Measurements from ENCODE around the gene RANBP1.

The RANBP1 gene

GRCh38 chr22:20096574-20097420 lies 19.1 kb upstream of the RANBP1 start:
- no peak overlapping the region for H3K4me3 ChIP-seq (ENCODE audit: low read depth, low read length)
- POLR2A ChIA-PET = interaction anchor here (1.0 kb wide), 1 partner anchor 13 kb away, joined by 4 read pairs; no protein-coding TSS in a partner anchor
- CTCF ChIA-PET = interaction anchor here (1.2 to 2.0 kb wide), 2 partner anchors 10 to 14 kb away, joined by 4 to 5 read pairs; no protein-coding TSS in a partner anchor
- TF ChIP-seq CTCF (IDR thresholded peaks at IDR 0.05; ENCODE audit: insufficient read depth, low read length, missing control alignments) = no peak
- no peak for DNase-seq (ENCODE audit: low read depth, low spot score)

DNA sequence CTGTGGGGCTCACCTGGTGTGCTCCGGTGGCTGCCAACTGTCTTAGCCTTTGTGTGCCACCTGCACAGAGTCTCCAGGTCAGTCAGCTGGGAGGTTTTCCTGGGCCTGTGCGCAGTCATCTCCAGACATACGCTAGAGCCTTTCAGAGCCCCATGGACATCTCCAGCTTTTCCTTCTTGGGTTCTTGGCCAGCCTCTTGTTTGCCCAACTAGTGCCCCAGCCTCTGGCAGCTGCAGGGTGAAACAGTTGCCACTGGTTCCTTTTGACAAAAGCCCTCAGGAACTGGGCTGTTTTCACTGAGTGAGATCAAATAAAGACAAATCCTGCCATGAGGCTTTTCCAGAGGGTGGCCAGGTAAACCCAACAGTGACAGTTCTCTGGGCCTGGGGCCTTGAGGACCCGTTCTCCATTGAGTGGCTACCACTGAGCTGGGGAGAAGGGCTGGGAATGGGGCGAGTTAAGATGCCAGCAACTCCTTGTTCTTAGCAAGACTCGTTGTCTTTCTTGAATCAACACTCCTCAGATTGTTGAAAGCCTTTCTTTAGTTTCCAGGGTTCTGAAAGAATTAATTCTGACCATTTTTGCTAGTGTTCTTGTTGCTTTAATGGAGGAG lies 16.7 kb upstream of the RANBP1 start:
- CTCF ChIA-PET = interaction anchor here (1.0 to 1.1 kb wide), 2 partner anchors 13 to 14 kb away, joined by 3 to 4 read pairs; no protein-coding TSS in a partner anchor
- no peak for DNase-seq (ENCODE audit: low read depth, low spot score)
- POLR2A ChIA-PET = interaction anchor here (0.5 to 0.7 kb wide), 2 partner anchors 9 to 69 kb away, joined by 3 to 4 read pairs; no protein-coding TSS in a partner anchor
- TF ChIP-seq CTCF (IDR thresholded peaks at IDR 0.05; ENCODE audit: insufficient read depth, low read length, missing control alignments) = no peak
- H3K4me3 ChIP-seq (ENCODE audit: low read depth, low read length) = no peak overlapping the region

DNA sequence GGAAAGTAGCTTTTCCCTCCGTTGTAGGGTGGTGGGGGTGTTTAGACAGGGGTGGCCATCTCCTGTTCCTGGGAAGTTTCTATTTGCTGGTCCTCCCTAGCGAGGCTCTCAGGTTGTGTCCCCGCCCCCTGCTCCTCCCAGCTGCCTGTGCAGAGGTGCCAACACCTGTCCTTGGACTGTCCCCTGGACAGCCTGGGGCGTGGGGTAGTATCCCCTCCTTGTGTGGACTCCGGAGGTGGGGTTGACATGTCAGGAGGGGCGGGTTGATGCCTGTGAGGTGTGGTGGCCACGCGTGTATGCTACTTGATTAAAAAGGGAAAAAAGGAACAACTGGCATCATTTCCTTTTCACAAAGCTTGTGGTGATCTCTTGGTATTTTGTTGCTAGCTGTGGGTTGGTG lies 14.3 kb upstream of the RANBP1 start:
- CTCF ChIA-PET = interaction anchor here (0.7 to 2.2 kb wide), 3 partner anchors 9 to 216 kb away, joined by 3 to 7 read pairs (median 5); no protein-coding TSS in a partner anchor
- TF ChIP-seq CTCF (IDR thresholded peaks at IDR 0.05; ENCODE audit: insufficient read depth, low read length, missing control alignments) = no peak
- no peak overlapping the region for H3K4me3 ChIP-seq (ENCODE audit: low read depth, low read length)
- POLR2A ChIA-PET = interaction anchor here (1.0 kb wide), 1 partner anchor 15 kb away, joined by 3 read pairs; the partner anchor contains the start of gene TRMT2A
- DNase-seq (ENCODE audit: low read depth, low spot score) = no peak

- no peak for DNase-seq (ENCODE audit: low read depth, low spot score)
- H3K4me3 ChIP-seq (ENCODE audit: low read depth, low read length) = no peak overlapping the region
- CTCF ChIA-PET = interaction anchor here (0.7 to 2.2 kb wide), 4 partner anchors 8 to 216 kb away, joined by 3 to 7 read pairs (median 4); no protein-coding TSS in a partner anchor
- no peak for TF ChIP-seq CTCF (IDR thresholded peaks at IDR 0.05; ENCODE audit: insufficient read depth, low read length, missing control alignments)
- POLR2A ChIA-PET = no interaction called here
Measured at GRCh38 chr22:20102203-20102780, 13.6 kb upstream of the RANBP1 start.

GRCh38 chr22:20105456-20106204 lies 10.3 kb upstream of the RANBP1 start:
- CTCF ChIA-PET = interaction anchor here (0.7 to 1.1 kb wide), 2 partner anchors 14 to 157 kb away, joined by 3 to 4 read pairs; no protein-coding TSS in a partner anchor
- TF ChIP-seq CTCF (IDR thresholded peaks at IDR 0.05; ENCODE audit: insufficient read depth, low read length, missing control alignments) = no peak
- no peak for DNase-seq (ENCODE audit: low read depth, low spot score)
- no peak overlapping the region for H3K4me3 ChIP-seq (ENCODE audit: low read depth, low read length)
- POLR2A ChIA-PET = no interaction called here
